Progenitor cell of endocrine pancreas (in vitro differentiated cells): ENCODE measurements around the gene BTN3A1. TPM values are rescaled to one million over a fixed set of nuclear protein-coding genes. Genes with fewer than 3 reads are reported as not detected.
A peak's percentile ranks its signal among the peaks of the same experiment; 100 is the strongest.
"Not testable (repeated sequence)": the region's sequence is repeated elsewhere in the genome, so short reads cannot be mapped to it uniquely, and the experiment has no call there.

ENCODE experiments used
- DNase-seq: peaks from one replicate; pipeline ENCODE4 v3.0.0; 2021; ENCODE audit warnings: low spot score; ENCODE audit not compliant: unreplicated experiment
- H3K27ac Mint-ChIP-seq: 2 replicates; pipeline ENCODE4 v1.8.0; 2021; ENCODE audit warnings: mild to moderate bottlenecking, moderate library complexity, mixed read lengths
- H3K27me3 Mint-ChIP-seq: 2 replicates; pipeline ENCODE4 v1.8.0; 2021; ENCODE audit warnings: mixed read lengths
- H3K36me3 Mint-ChIP-seq: 2 replicates; pipeline ENCODE4 v1.8.0; 2022; ENCODE audit warnings: mixed read lengths; ENCODE audit not compliant: insufficient read depth
- H3K4me1 Mint-ChIP-seq: 2 replicates; pipeline ENCODE4 v1.8.0; 2021; ENCODE audit warnings: low read depth, mixed read lengths
- H3K4me3 Mint-ChIP-seq: 2 replicates; pipeline ENCODE4 v1.8.0; 2021; ENCODE audit warnings: low read depth, mild to moderate bottlenecking, moderate library complexity, mixed read lengths
- H3K9me3 Mint-ChIP-seq: 2 replicates; pipeline ENCODE4 v1.8.0; 2021; ENCODE audit warnings: low read depth, mixed read lengths
- long read RNA-seq: library from polyadenylated mRNA; unstranded; transcript quantifications from one replicate; pipeline ENCODE4 v2.0.0, GENCODE V29; 2020
- total RNA-seq: library from RNA; stranded (reverse); gene quantifications from 2 replicates; pipeline ENCODE4 v1.2.1, GENCODE V29; 2021
- TF ChIP-seq, protein P1 (sequence below): fragments of 200-600 bp; sonication (generic); IDR thresholded peaks from one replicate; pipeline ENCODE4 v1.5.0; 2021; ENCODE audit warnings: antibody characterized with exemption, mild to moderate bottlenecking; ENCODE audit not compliant: unreplicated experiment

Gene BTN3A1
- total RNA-seq, result 9.6 and 10.5 TPM in 2 replicates
- long read RNA-seq, partial matches to known transcripts, result 6 of 36 reads
- long read RNA-seq, other reads (novel, unspliced or antisense), result 30 of 36 reads

GRCh38 chr6:26401987-26402658 is at the start of gene BTN3A1:
TSS of gene BTN3A1 (plus strand) at chr6:26402275. CDS start at chr6:26405564, 3,289 bp downstream.
- Mint-ChIP-seq H3K27me3 (no peaks in the 10 kb centered on the region), H3K4me3 (peak within 1 kb of the TSS; percentile 87), H3K4me1 (peaks cover 10% of the 10 kb centered on the region), H3K9me3 (no peaks in the 10 kb centered on the region), H3K36me3 (peaks cover 4% of the 10 kb centered on the region), H3K27ac (peak within 1 kb of the TSS; percentile 95)
- TF ChIP-seq, protein P1, sequence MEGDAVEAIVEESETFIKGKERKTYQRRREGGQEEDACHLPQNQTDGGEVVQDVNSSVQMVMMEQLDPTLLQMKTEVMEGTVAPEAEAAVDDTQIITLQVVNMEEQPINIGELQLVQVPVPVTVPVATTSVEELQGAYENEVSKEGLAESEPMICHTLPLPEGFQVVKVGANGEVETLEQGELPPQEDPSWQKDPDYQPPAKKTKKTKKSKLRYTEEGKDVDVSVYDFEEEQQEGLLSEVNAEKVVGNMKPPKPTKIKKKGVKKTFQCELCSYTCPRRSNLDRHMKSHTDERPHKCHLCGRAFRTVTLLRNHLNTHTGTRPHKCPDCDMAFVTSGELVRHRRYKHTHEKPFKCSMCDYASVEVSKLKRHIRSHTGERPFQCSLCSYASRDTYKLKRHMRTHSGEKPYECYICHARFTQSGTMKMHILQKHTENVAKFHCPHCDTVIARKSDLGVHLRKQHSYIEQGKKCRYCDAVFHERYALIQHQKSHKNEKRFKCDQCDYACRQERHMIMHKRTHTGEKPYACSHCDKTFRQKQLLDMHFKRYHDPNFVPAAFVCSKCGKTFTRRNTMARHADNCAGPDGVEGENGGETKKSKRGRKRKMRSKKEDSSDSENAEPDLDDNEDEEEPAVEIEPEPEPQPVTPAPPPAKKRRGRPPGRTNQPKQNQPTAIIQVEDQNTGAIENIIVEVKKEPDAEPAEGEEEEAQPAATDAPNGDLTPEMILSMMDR, result no peak
- no peak for DNase-seq

DNA sequence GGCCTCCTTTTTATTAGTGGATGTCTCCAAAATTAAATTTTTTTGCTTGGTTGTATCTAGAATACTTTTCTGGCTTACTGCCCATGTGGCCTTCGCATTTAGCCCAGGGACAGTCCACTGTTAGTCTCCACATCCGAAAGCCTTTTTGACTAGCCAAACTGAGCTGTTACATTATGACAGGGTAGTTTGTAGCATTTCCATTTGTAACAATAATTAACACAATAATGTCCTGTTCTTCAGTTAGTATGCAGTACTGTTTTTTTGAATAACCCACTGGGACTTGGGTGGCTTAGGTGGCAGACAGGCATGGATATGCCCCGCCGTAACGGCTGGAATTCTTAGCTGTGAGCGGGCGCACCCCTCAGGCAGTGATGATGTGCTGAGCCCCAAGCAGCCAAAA is 49.8 kb upstream of the BTN3A1 start:
- DNase-seq, result no peak
- H3K4me3 Mint-ChIP-seq, result no peak overlapping the region
- peaks cover 3% of the 10 kb centered on the region for H3K4me1 Mint-ChIP-seq
- no peaks in the 10 kb centered on the region for H3K9me3 Mint-ChIP-seq
- H3K27me3 Mint-ChIP-seq, result no peaks in the 10 kb centered on the region
- TF ChIP-seq, protein P1, result no peak
- H3K36me3 Mint-ChIP-seq, result no peaks in the 10 kb centered on the region
- H3K27ac Mint-ChIP-seq, result no peak overlapping the region

GRCh38 chr6:26354162-26354561 is 47.9 kb upstream of the BTN3A1 start:
- no peaks in the 10 kb centered on the region for H3K4me1 Mint-ChIP-seq
- no peak for DNase-seq
- H3K36me3 Mint-ChIP-seq, result no peaks in the 10 kb centered on the region
- no peak overlapping the region for H3K4me3 Mint-ChIP-seq
- H3K9me3 Mint-ChIP-seq, result no peaks in the 10 kb centered on the region
- TF ChIP-seq, protein P1, result no peak
- H3K27ac Mint-ChIP-seq, result no peak overlapping the region
- H3K27me3 Mint-ChIP-seq, result no peaks in the 10 kb centered on the region

- Mint-ChIP-seq H3K27ac (no peak overlapping the region), H3K4me3 (no peak overlapping the region), H3K9me3 (no peaks in the 10 kb centered on the region), H3K27me3 (no peaks in the 10 kb centered on the region), H3K4me1 (no peaks in the 10 kb centered on the region), H3K36me3 (no peaks in the 10 kb centered on the region)
- TF ChIP-seq, protein P1, result no peak
- no peak for DNase-seq
These were observed 46.7 kb upstream of the BTN3A1 start for GRCh38 chr6:26355366-26355765.

GRCh38 chr6:26357543-26357942 is 44.5 kb upstream of the BTN3A1 start:
- H3K36me3 Mint-ChIP-seq, H3K27me3 Mint-ChIP-seq, H3K4me3 Mint-ChIP-seq, DNase-seq, H3K9me3 Mint-ChIP-seq, H3K4me1 Mint-ChIP-seq, H3K27ac Mint-ChIP-seq: not testable (repeated sequence)

GRCh38 chr6:26358511-26358981 is 43.5 kb upstream of the BTN3A1 start:
- H3K4me3 Mint-ChIP-seq, result no peak overlapping the region
- H3K36me3 Mint-ChIP-seq, result no peaks in the 10 kb centered on the region
- TF ChIP-seq, protein P1, result no peak
- H3K27me3 Mint-ChIP-seq, result no peaks in the 10 kb centered on the region
- H3K27ac Mint-ChIP-seq, result no peak overlapping the region
- H3K4me1 Mint-ChIP-seq, result peaks cover 2% of the 10 kb centered on the region
- no peak for DNase-seq
- no peaks in the 10 kb centered on the region for H3K9me3 Mint-ChIP-seq
